H1 (cell line): Measurements from ENCODE around the gene JADE3. TPM values are rescaled to one million over a fixed set of nuclear protein-coding genes. Genes with fewer than 3 reads are reported as not detected.

Experiments used
- CTCF ChIA-PET: fragments of 300-600 bp; sonication (Branson Sonifier 250); formaldehyde crosslinking; loops from one replicate; lab custom pipeline; 2021; ENCODE audit not compliant: partially characterized antibody; lab: Charles Lee
- POLR2A ChIA-PET: fragments of 300-600 bp; sonication (Branson Sonifier 250); formaldehyde crosslinking; loops from one replicate; lab custom pipeline; 2021; ENCODE audit warnings: inconsistent platforms; ENCODE audit not compliant: partially characterized antibody; lab: Charles Lee
- DNase-seq, 2 experiments: peaks; one replicate each; pipeline versions ENCODE4 v3.0.0 to v3.0.0-alpha.2; 2010 to 2022; ENCODE audit warnings: low spot score in 2 of 2, low read depth in 1 of 2, mixed read lengths in 1 of 2
- FAIRE-seq: peaks from 2 replicates; lab custom pipeline; 2011; peaks lifted over from hg19 to GRCh38; lab: Jason Lieb, UNC
- H2AFZ ChIP-seq: 2 replicates; pipeline ENCODE4 v1.8.1; 2012; ENCODE audit warnings: low read length, inconsistent platforms
- H2AK5ac ChIP-seq: 2 replicates; pipeline ENCODE4 v1.6.1; 2013; ENCODE audit warnings: low read depth, low read length
- H2BK120ac ChIP-seq: replicated peaks from 2 replicates; pipeline ENCODE3; 2013; ENCODE audit warnings: low read depth, low read length, inconsistent platforms
- H2BK12ac ChIP-seq: 2 replicates; pipeline ENCODE4 v1.6.1; 2013; ENCODE audit warnings: low read depth, low read length
- H2BK15ac ChIP-seq: 2 replicates; pipeline ENCODE4 v1.6.1; 2013; ENCODE audit warnings: low read length
- H2BK20ac ChIP-seq: 2 replicates; pipeline ENCODE4 v1.6.1; 2013; ENCODE audit warnings: low read length
- H2BK5ac ChIP-seq: 2 replicates; pipeline ENCODE4 v1.6.1; 2013; ENCODE audit warnings: low read depth, low read length
- H3K14ac ChIP-seq: 2 replicates; pipeline ENCODE4 v1.6.1; 2013; ENCODE audit warnings: inconsistent platforms; ENCODE audit not compliant: insufficient read length
- H3K18ac ChIP-seq: 2 replicates; pipeline ENCODE4 v1.6.1; 2013; ENCODE audit warnings: low read length; ENCODE audit errors: extremely low read depth
- H3K23ac ChIP-seq: 2 replicates; pipeline ENCODE4 v1.6.1; 2013; ENCODE audit warnings: inconsistent platforms; ENCODE audit not compliant: insufficient read length
- H3K23me2 ChIP-seq: 2 replicates; pipeline ENCODE4 v1.6.1; 2013; ENCODE audit warnings: low read depth, low read length
- H3K27ac ChIP-seq: 2 replicates; pipeline ENCODE4 v1.6.1; 2011; ENCODE audit warnings: low read depth, low read length, inconsistent platforms
- H3K27me3 ChIP-seq, 4 experiments: replicated peaks in 1 of 4; 1 replicate in 1 of 4; 2 replicates in 3 of 4; pipeline versions ENCODE4 v1.6.1 to v1.8.1; 2011 to 2013; ENCODE audit warnings: low read length in 3 of 4, mild to moderate bottlenecking in 3 of 4, inconsistent platforms in 2 of 4, mixed read lengths in 2 of 4, moderate library complexity in 1 of 4; ENCODE audit not compliant: control insufficient read depth in 3 of 4, insufficient read depth in 3 of 4; ENCODE audit errors: extremely low read depth in 1 of 4
- H3K36me3 ChIP-seq, 4 experiments: 2 replicates each; pipeline versions ENCODE4 v1.6.1 to v1.8.1; 2011 to 2013; ENCODE audit warnings: mild to moderate bottlenecking in 4 of 4, low read length in 3 of 4, moderate library complexity in 2 of 4, control low read depth in 1 of 4, inconsistent platforms in 1 of 4; ENCODE audit not compliant: insufficient read depth in 4 of 4, control insufficient read depth in 2 of 4
- H3K4ac ChIP-seq: replicated peaks from 2 replicates; pipeline ENCODE3; 2013; ENCODE audit warnings: low read length, low read depth, mixed read lengths, inconsistent platforms; ENCODE audit not compliant: insufficient read length
- H3K4me1 ChIP-seq, 4 experiments: replicated peaks in 1 of 4; 1 replicate in 1 of 4; 2 replicates in 3 of 4; pipeline versions ENCODE4 v1.6.1 to v1.8.1; 2011 to 2013; ENCODE audit warnings: low read length in 3 of 4, inconsistent platforms in 2 of 4, mixed read lengths in 1 of 4; ENCODE audit not compliant: insufficient read depth in 4 of 4, control insufficient read depth in 3 of 4
- H3K4me2 ChIP-seq, 2 experiments: 2 replicates each; pipeline versions ENCODE4 v1.6.1 to v1.8.1; 2011 to 2013; ENCODE audit warnings: low read depth in 2 of 2, low read length in 2 of 2, control low read depth in 1 of 2, inconsistent platforms in 1 of 2, mild to moderate bottlenecking in 1 of 2; ENCODE audit not compliant: insufficient read depth in 1 of 2
- H3K4me3 ChIP-seq, 4 experiments: fragments of 200-600, 300-600 bp in 1 of 4; sonication (generic), shearing (Covaris generic), sonication (Bioruptor Twin) in 1 of 4; 2 replicates each; pipeline versions ENCODE4 v1.5.1 to v1.8.1; 2011 to 2016; ENCODE audit warnings: low read length in 4 of 4, low read depth in 3 of 4, control low read depth in 2 of 4, inconsistent platforms in 2 of 4, mild to moderate bottlenecking in 2 of 4, mixed read lengths in 1 of 4, moderate library complexity in 1 of 4; ENCODE audit not compliant: insufficient read depth in 2 of 4; ENCODE audit errors: extremely low read depth in 1 of 4
- H3K56ac ChIP-seq: replicated peaks from 2 replicates; pipeline ENCODE3; 2013; ENCODE audit warnings: low read depth, mild to moderate bottlenecking, mixed read lengths, low read length, inconsistent platforms; ENCODE audit not compliant: insufficient read length
- H3K79me1 ChIP-seq: 2 replicates; pipeline ENCODE4 v1.6.1; 2013; ENCODE audit warnings: low read depth, low read length, control low read depth
- H3K79me2 ChIP-seq, 2 experiments: 2 replicates each; pipeline versions ENCODE4 v1.6.1 to v1.8.1; 2012 to 2013; ENCODE audit warnings: low read length in 2 of 2, mild to moderate bottlenecking in 2 of 2, inconsistent platforms in 1 of 2; ENCODE audit not compliant: insufficient read depth in 2 of 2, control insufficient read depth in 1 of 2
- H3K9ac ChIP-seq, 4 experiments: replicated peaks in 1 of 4; 1 replicate in 1 of 4; 2 replicates in 3 of 4; pipeline versions ENCODE4 v1.6.1 to v1.8.1; 2011 to 2013; ENCODE audit warnings: low read depth in 3 of 4, low read length in 3 of 4, control low read depth in 2 of 4, mild to moderate bottlenecking in 2 of 4, moderate library complexity in 2 of 4, inconsistent platforms in 1 of 4; ENCODE audit errors: extremely low read depth in 1 of 4
- H3K9me3 ChIP-seq, 2 experiments: 2 replicates each; pipeline versions ENCODE4 v1.6.1 to v1.8.1; 2012 to 2013; ENCODE audit warnings: mild to moderate bottlenecking in 2 of 2, moderate library complexity in 2 of 2, control low read depth in 1 of 2, inconsistent platforms in 1 of 2, low read depth in 1 of 2, low read length in 1 of 2, mixed read lengths in 1 of 2; ENCODE audit not compliant: insufficient read depth in 2 of 2
- H4K20me1 ChIP-seq, 2 experiments: replicated peaks in 1 of 2; 2 replicates each; pipeline versions ENCODE3 to v1.8.1; 2011 to 2013; ENCODE audit warnings: inconsistent platforms in 2 of 2, low read length in 2 of 2, mild to moderate bottlenecking in 1 of 2; ENCODE audit not compliant: insufficient read depth in 2 of 2, control insufficient read depth in 1 of 2
- H4K5ac ChIP-seq: 2 replicates; pipeline ENCODE4 v1.6.1; 2013; ENCODE audit warnings: low read length, low read depth, mixed read lengths, inconsistent platforms; ENCODE audit not compliant: insufficient read length
- H4K8ac ChIP-seq: 2 replicates; pipeline ENCODE4 v1.8.0; 2013; ENCODE audit warnings: mild to moderate bottlenecking, moderate library complexity, low read length, inconsistent platforms; ENCODE audit not compliant: insufficient read depth; ENCODE audit errors: extremely low read depth
- H4K91ac ChIP-seq: replicated peaks from 2 replicates; pipeline ENCODE3; 2013; ENCODE audit warnings: low read length, mixed read lengths, inconsistent platforms; ENCODE audit not compliant: insufficient read length
- ZNF274 ChIP-seq: IDR thresholded peaks from 2 replicates; pipeline ENCODE4 v1.7.0; 2012; ENCODE audit warnings: low read length, borderline replicate concordance; ENCODE audit errors: extremely low read depth
- WGBS, 2 experiments: shearing (Covaris generic) in 1 of 2; methylation state at CpG; one replicate each; pipeline versions ENCODE4 v1.1.6 to v1.1.7; 2013 to 2015; ENCODE audit warnings: low lambda C conversion rate in 2 of 2, mixed read lengths in 2 of 2, inconsistent platforms in 1 of 2, low coverage in 1 of 2, missing lambda C conversion rate in 1 of 2; ENCODE audit not compliant: insufficient replicate concordance in 2 of 2, insufficient coverage in 1 of 2, insufficient read length in 1 of 2; ENCODE audit errors: extremely low coverage in 1 of 2, missing lambda C conversion rate in 1 of 2; 5-methylcytosine and 5-hydroxymethylcytosine counted together
- polyA plus RNA-seq, 7 experiments: library from polyadenylated mRNA; depleted of rRNA in 3 of 7; stranded (reverse) in 5 of 7; unstranded in 2 of 7; fragments of >200 nt in 5 of 7; fragments of 200-250 nt in 2 of 7; gene quantifications; 1 replicate in 5 of 7; 2 replicates in 1 of 7; 4 replicates in 1 of 7; pipeline versions ENCODE4 v1.2.1 to v1.2.3, GENCODE V29; 2011 to 2013; ENCODE audit warnings: missing spikeins in 2 of 7, mixed read lengths in 2 of 7
- total RNA-seq: library from RNA; stranded (reverse); fragmentation: NEBNext Ultra II Directional; extraction: Animal tissue kit (Norgen Biotek cat#: 25700); gene quantifications from 2 replicates; pipeline ENCODE4 v1.2.1, GENCODE V29; 2021

Gene JADE3
- total and polyA plus RNA-seq, 2 of the 8 experiments (the other 6 are each of a cell fraction or from before 2014, with no cell fraction given): 6.9 to 21.5 TPM

DNA sequence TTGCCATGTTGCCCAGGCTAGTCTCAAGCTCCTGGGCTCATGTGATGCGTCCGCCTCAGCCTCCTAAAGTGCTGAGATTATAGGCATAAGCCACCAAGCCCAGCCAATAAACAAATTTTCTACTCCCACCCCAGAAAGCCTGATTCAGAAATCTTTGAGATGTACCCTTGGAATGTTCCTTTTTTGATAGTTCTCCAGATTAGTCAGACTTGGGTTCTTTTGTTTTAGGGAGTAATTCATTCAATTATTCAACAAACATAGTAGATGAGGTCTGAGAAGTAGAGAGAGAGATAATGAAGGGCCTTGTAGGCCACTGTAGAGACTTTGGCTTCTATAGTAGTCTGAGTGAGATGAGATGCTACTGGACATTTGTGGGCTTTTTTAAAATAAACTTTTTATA is 47.6 kb upstream of the JADE3 start:
- DNase-seq (no peak), FAIRE-seq (no peak)
- Histone ChIP-seq H2BK12ac (no peak overlapping the region), H3K4me1 (no peaks in the 10 kb centered on the region), H3K36me3 (no peaks in the 10 kb centered on the region; a peak in 1 of 8 replicates), H2BK20ac (no peak overlapping the region), H3K9ac (no peak overlapping the region), H3K4me3 (no peak overlapping the region), H4K8ac (no peak overlapping the region), H3K4me2 (no peak overlapping the region), H2BK120ac (no peak overlapping the region), H3K18ac (no peak overlapping the region), H3K79me2 (no peaks in the 10 kb centered on the region), H2BK15ac (no peak overlapping the region), H3K23me2 (no peaks in the 10 kb centered on the region), H3K79me1 (no peaks in the 10 kb centered on the region), H4K91ac (no peak overlapping the region), H4K20me1 (no peaks in the 10 kb centered on the region), H3K4ac (no peak overlapping the region), H3K9me3 (no peaks in the 10 kb centered on the region), H3K27me3 (no peaks in the 10 kb centered on the region), H3K14ac (no peak overlapping the region), H3K27ac (no peak overlapping the region), H2AK5ac (no peak overlapping the region), H4K5ac (no peak overlapping the region), H3K23ac (no peak overlapping the region), H2AFZ (no peak overlapping the region), H2BK5ac (no peak overlapping the region), H3K56ac (no peak overlapping the region)
- TF ChIP-seq ZNF274: no peak
- ChIA-PET POLR2A (no interaction called here), CTCF (no interaction called here)
- WGBS, 2 experiments: no CpG with 5 or more reads among the region's 2 CpGs
